Measurements from ENCODE around the gene ARHGEF26.

GRCh38 chr3:154074966-154075365, 46.2 kb upstream of the ARHGEF26 start:
- no peak for TF ChIP-seq CREB5 (CRISPR knock-in tag; IDR thresholded peaks at IDR 0.05; ENCODE audit: low read depth)
- TF ChIP-seq ZFP30 (CRISPR knock-in tag; IDR thresholded peaks at IDR 0.05) = no peak
- no peak for TF ChIP-seq TCF4 (CRISPR knock-in tag; IDR thresholded peaks at IDR 0.05; ENCODE audit: borderline replicate concordance)
- TF ChIP-seq ISL1 (CRISPR knock-in tag; IDR thresholded peaks at IDR 0.05) = no peak
- no peak for TF ChIP-seq TOX (CRISPR knock-in tag; IDR thresholded peaks at IDR 0.05; ENCODE audit: borderline replicate concordance)
- TF ChIP-seq PATZ1 (CRISPR knock-in tag; IDR thresholded peaks at IDR 0.05; ENCODE audit: borderline replicate concordance) = no peak
- no peak for TF ChIP-seq POU6F1 (CRISPR knock-in tag; IDR thresholded peaks at IDR 0.05; ENCODE audit: borderline replicate concordance, low read depth)
- TF ChIP-seq ZC3H10 (CRISPR knock-in tag; IDR thresholded peaks at IDR 0.05) = no peak
